ENCODE data around the gene MAGI2. TPM values are rescaled to one million over a fixed set of nuclear protein-coding genes. Genes with fewer than 3 reads are reported as not detected.

Gene MAGI2
- total RNA-seq, 1 experiment from 2014 or later: 14.3 TPM

DNA sequence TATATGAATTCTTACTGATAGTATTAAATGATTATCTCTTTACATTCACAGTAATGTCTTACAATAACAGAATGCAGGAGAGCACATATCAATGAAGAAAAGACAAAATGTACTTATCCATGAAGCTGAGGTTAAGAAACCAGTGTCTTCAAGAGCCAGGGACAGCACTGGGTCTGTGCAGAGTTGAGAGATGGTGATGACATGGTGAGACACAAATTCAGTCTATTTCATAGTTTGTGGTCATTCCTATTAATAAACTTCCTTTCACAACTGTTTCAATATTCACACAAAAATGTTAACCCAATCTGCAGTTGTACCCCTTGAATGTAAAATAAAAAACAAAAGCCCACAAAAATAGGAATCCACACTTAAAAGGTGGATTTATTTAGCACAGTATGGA is 5.3 kb upstream of the MAGI2 start:
- Histone ChIP-seq H3K9me3 (ENCODE audit: control insufficient read depth, low read depth, low read length) (no peaks in the 10 kb centered on the region), H3K4me1 (ENCODE audit: insufficient read depth, low read length) (no peaks in the 10 kb centered on the region), H4K8ac (replicated peaks; ENCODE audit: insufficient read length, low read depth, low read length) (no peak overlapping the region), H3K23ac (ENCODE audit: insufficient read length, low read depth, low read length) (no peak overlapping the region), H2BK12ac (ENCODE audit: insufficient read length, low read depth, low read length) (no peak overlapping the region), H3K56ac (ENCODE audit: insufficient read length, low read depth, low read length) (no peak overlapping the region), H2BK20ac (ENCODE audit: low read depth, low read length, poor library complexity, severe bottlenecking) (no peak overlapping the region), H4K20me1 (ENCODE audit: control insufficient read depth, insufficient read depth, insufficient read length) (no peaks in the 10 kb centered on the region), H3K27me3 (ENCODE audit: insufficient read depth, low read length) (peaks cover 14% of the 10 kb centered on the region; the same call in 1 of the 2 replicates), H3K4ac (ENCODE audit: low read depth, low read length) (no peak overlapping the region), H2BK120ac (ENCODE audit: low read depth, low read length, poor library complexity, severe bottlenecking) (no peak overlapping the region), H3K79me2 (ENCODE audit: insufficient read depth, low read length) (no peaks in the 10 kb centered on the region), H2BK5ac (ENCODE audit: insufficient read length, low read length) (no peak overlapping the region), H3K18ac (ENCODE audit: insufficient read length, low read depth, low read length) (no peak overlapping the region), H3K27ac (ENCODE audit: insufficient read length, low read depth, low read length) (no peak overlapping the region), H2AFZ (ENCODE audit: low read length) (no peak overlapping the region), H4K91ac (ENCODE audit: insufficient read length, low read depth, low read length) (no peak overlapping the region), H3K23me2 (ENCODE audit: insufficient read length, low read depth, low read length, poor library complexity, severe bottlenecking) (peaks cover 3% of the 10 kb centered on the region), H3T11ph (ENCODE audit: low read length) (no peak overlapping the region), H2BK15ac (ENCODE audit: low read depth, low read length) (no peak overlapping the region), H2AK5ac (ENCODE audit: insufficient read length, low read length) (no peak overlapping the region), H3K4me2 (ENCODE audit: insufficient read depth, insufficient read length, low read length) (no peak overlapping the region), H3K9ac (ENCODE audit: extremely low read depth, insufficient read length, low read length) (no peak overlapping the region), H3K79me1 (ENCODE audit: insufficient read depth, low read depth, low read length, poor library complexity, severe bottlenecking) (no peaks in the 10 kb centered on the region), H4K5ac (ENCODE audit: insufficient read length, low read depth, low read length) (no peak overlapping the region), H3K14ac (ENCODE audit: insufficient read depth, low read length) (no peak overlapping the region)
- no peak for TF ChIP-seq CTCF (conservative IDR thresholded peaks at IDR 0.05)
- no peaks in the 10 kb centered on the region for H3K9me3 Mint-ChIP-seq
- H3K4me1 Mint-ChIP-seq: peaks cover 0 to 6% of the 10 kb centered on the region in 2 experiments; a peak in 3 of 4 replicates
- H3K36me3 Mint-ChIP-seq (ENCODE audit: insufficient read depth in 1 of 3, low read depth in 3 of 3): no peaks in the 10 kb centered on the region
- DNase-seq: no peak
- H3K27ac Mint-ChIP-seq: no peak overlapping the region
- peaks cover 46% of the 10 kb centered on the region for H3K27me3 Mint-ChIP-seq (ENCODE audit: low read depth)
- no peak overlapping the region for H3K4me3 Mint-ChIP-seq
